Upper lobe of right lung (tissue), 1 donor: ENCODE data around the gene C5orf47. TPM values are rescaled to one million over a fixed set of nuclear protein-coding genes. Genes with fewer than 3 reads are reported as not detected.

Source experiments
- ATAC-seq: fragments of 200-7000 bp; cut with Tn5 transposase; one replicate; pipeline ENCODE4 v1.9.1; 2020; ENCODE audit warnings: mild to moderate bottlenecking, moderate library complexity
- DNase-seq: peaks from one replicate; pipeline ENCODE4 v3.0.0-alpha.2; 2020
- H3K27ac ChIP-seq: fragments of 200-600 bp; one replicate; pipeline ENCODE4 v1.8.0; 2022
- H3K27me3 ChIP-seq: fragments of 200-600 bp; one replicate; pipeline ENCODE4 v1.8.0; 2022; ENCODE audit warnings: mild to moderate bottlenecking
- H3K36me3 ChIP-seq: fragments of 200-600 bp; one replicate; pipeline ENCODE4 v1.8.0; 2022
- H3K4me1 ChIP-seq: fragments of 200-600 bp; one replicate; pipeline ENCODE4 v1.8.0; 2022
- H3K4me3 ChIP-seq: fragments of 200-600 bp; one replicate; pipeline ENCODE4 v1.8.0; 2022; ENCODE audit warnings: mild to moderate bottlenecking
- H3K9me3 ChIP-seq: fragments of 200-600 bp; one replicate; pipeline ENCODE4 v1.8.0; 2022
- intact Hi-C: fragments of 100-400 bp; cut with DNase I; formaldehyde crosslinking; loops from one replicate; pipeline ENCODE4 v1.11.0; 2022
- total RNA-seq: library from RNA; stranded (reverse); fragmentation: NEBNext Ultra II Directional; extraction: Animal tissue kit (Norgen Biotek cat#: 25700); gene quantifications from one replicate; pipeline ENCODE4 v1.2.1, GENCODE V29; 2021
- TF ChIP-seq, protein P1 (sequence below): fragments of 200-600 bp; IDR thresholded peaks from one replicate; pipeline ENCODE4 v1.8.0; 2022; ENCODE audit warnings: antibody characterized with exemption
- donor health status: DM: no; HTN: yes; CAD: no; lungs with severe emphysema.

The C5orf47 gene
- total RNA-seq, 1 donor from 2014 or later = not detected

DNA sequence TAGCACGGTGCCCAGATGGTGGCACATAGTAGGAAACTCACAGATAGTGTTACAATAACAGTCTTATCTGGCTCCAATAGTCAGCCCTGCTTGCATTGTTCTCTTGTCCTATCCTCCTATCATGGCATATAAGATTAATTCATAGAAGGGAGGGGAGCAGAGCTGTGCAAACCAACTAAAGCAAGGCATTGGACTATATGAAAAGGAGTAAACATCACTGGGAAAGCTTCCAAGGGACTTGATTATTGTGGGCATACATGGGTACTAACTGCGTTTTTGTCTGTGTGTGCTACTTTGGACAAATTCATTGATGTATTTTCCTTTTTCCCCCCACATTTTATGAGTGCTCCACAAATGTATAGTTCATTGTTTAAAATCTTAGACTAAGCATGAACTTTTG is 43.8 kb upstream of the C5orf47 start:
- H3K36me3 ChIP-seq = peaks cover 55% of the 10 kb centered on the region
- intact Hi-C loops = no loop called here
- DNase-seq = no peak
- H3K4me3 ChIP-seq = no peak overlapping the region
- no peak overlapping the region for H3K27ac ChIP-seq
- no peaks in the 10 kb centered on the region for H3K9me3 ChIP-seq
- no peaks in the 10 kb centered on the region for H3K27me3 ChIP-seq
- peaks cover 48% of the 10 kb centered on the region for H3K4me1 ChIP-seq
- no peak for ATAC-seq
- TF ChIP-seq, protein P1, sequence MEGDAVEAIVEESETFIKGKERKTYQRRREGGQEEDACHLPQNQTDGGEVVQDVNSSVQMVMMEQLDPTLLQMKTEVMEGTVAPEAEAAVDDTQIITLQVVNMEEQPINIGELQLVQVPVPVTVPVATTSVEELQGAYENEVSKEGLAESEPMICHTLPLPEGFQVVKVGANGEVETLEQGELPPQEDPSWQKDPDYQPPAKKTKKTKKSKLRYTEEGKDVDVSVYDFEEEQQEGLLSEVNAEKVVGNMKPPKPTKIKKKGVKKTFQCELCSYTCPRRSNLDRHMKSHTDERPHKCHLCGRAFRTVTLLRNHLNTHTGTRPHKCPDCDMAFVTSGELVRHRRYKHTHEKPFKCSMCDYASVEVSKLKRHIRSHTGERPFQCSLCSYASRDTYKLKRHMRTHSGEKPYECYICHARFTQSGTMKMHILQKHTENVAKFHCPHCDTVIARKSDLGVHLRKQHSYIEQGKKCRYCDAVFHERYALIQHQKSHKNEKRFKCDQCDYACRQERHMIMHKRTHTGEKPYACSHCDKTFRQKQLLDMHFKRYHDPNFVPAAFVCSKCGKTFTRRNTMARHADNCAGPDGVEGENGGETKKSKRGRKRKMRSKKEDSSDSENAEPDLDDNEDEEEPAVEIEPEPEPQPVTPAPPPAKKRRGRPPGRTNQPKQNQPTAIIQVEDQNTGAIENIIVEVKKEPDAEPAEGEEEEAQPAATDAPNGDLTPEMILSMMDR = no peak

DNA sequence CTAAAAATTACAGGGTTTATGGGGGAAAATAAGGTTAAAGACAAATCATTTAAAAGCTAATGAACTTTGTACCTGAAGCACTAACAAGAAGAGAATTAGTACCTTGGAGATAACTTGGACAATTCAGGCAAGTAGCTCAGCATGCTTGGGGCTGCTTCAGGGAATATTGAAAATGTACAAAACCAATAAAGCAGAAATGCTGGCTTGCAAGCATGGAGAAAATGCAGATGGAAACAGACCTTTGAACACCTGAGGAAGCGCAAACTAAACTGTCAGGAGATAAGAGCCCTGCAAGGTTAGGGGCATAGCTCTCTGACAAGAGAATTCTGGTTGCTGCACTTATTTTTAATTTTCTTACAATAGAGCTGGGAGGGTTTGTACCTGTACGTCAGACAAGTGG is 42.6 kb upstream of the C5orf47 start:
- Histone ChIP-seq H3K4me3 (no peak overlapping the region), H3K9me3 (no peaks in the 10 kb centered on the region), H3K27me3 (no peaks in the 10 kb centered on the region), H3K27ac (no peak overlapping the region), H3K4me1 (peaks cover 36% of the 10 kb centered on the region), H3K36me3 (peaks cover 67% of the 10 kb centered on the region)
- DNase-seq = no peak
- intact Hi-C loops = no loop called here
- TF ChIP-seq, protein P1 = no peak
- no peak for ATAC-seq

DNA sequence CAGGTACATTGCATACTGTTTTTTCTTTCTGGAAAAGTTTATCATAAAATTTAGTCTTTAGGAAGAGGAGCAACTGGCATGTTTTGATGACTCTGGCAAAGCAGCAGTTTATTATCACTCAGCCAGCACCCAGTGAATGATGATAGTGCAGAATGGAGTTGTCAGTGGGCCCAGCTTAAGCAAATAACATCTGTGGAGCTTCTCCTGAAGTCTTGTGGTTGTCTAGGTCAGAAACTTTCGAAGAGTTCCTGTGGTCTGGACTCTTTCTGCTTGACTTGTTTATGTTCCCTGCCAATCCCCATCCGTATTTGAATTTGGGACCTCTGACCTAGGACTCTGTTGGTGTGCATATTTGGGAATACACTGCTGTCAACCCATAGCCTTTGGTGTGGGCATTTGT is 38.1 kb upstream of the C5orf47 start:
- intact Hi-C loops = no loop called here
- Histone ChIP-seq H3K4me3 (no peak overlapping the region), H3K36me3 (peaks cover 100% of the 10 kb centered on the region), H3K9me3 (no peaks in the 10 kb centered on the region), H3K27me3 (no peaks in the 10 kb centered on the region), H3K27ac (no peak overlapping the region), H3K4me1 (no peaks in the 10 kb centered on the region)
- DNase-seq = no peak
- no peak for ATAC-seq
- TF ChIP-seq, protein P1 = no peak

DNA sequence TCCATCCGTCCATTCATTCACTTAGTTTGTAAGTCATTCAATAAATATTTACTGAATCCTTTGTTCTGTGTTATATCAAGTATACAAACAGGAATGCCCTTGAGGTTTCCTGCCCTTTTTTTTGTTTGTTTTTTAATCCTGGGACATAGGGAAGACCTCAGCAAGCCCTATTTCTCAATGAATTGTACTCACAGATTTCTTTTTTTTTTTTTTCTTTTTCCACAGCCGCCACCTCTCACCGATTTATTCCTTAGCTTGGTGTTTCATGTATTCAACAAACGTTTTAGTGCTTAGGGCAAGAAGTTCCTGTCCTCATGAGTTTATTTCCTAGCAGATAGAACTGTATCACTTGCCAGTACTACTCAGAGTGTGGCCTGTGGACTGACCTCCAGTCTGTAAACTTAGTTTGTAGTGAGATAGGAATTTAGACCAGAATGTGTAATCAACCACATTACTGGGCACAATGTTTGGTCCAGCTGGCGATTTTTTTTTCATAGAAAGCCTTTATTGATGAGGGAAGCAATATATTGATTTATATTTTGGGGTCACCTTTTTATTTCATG is 35.4 kb upstream of the C5orf47 start:
- intact Hi-C loops = no loop called here
- DNase-seq = no peak
- no peaks in the 10 kb centered on the region for H3K4me1 ChIP-seq
- H3K27ac ChIP-seq = no peak overlapping the region
- H3K27me3 ChIP-seq = no peaks in the 10 kb centered on the region
- no peak overlapping the region for H3K4me3 ChIP-seq
- no peak for ATAC-seq
- no peaks in the 10 kb centered on the region for H3K9me3 ChIP-seq
- H3K36me3 ChIP-seq = peaks cover 99% of the 10 kb centered on the region
- TF ChIP-seq, protein P1 = no peak

DNA sequence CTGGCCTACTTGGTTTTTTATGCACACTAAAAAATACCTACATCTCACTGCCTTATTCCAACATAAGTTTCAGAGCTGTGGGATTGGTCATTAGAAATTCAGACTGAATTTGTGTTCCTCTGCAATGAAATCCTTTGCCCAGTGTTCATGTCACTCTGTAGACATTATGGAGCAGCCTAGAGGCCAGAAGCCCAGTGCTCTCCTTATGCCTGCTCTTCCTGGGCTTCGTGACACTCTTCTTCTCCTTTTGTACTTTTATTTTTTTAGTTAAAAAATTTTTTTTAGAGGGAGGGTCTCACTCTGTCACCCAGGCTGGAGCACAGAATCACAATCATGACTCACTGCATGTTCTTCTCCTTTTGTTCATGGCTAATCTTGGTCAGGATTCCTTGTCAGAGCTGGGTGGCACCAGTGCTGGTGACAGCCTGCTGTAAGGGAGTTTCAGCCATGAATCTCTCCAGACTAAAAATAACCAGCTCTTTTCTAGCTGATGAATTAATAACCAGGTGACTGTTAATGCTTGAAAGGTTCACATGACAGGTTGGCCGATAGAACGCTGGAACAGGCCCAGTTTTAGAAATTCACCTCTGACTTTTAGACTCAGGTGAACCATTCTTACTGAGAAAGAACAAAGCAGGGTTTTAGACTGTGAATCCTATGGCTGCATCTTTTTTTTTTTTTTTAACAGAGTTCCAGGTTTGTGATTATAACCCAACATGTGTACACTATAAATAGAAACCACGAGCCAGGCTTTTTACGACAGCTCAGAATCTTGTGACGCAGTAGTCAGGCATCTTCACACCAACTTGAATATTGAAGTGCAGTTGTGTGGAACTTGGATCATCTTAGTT is 34.1 kb upstream of the C5orf47 start:
- TF ChIP-seq, protein P1 = no peak
- peaks cover 94% of the 10 kb centered on the region for H3K36me3 ChIP-seq
- DNase-seq (no peak), ATAC-seq (peak; percentile 63)
- no peak overlapping the region for H3K27ac ChIP-seq
- H3K4me1 ChIP-seq = no peaks in the 10 kb centered on the region
- intact Hi-C loops = no loop called here
- H3K9me3 ChIP-seq = no peaks in the 10 kb centered on the region
- H3K4me3 ChIP-seq = no peak overlapping the region
- no peaks in the 10 kb centered on the region for H3K27me3 ChIP-seq
